Liver (tissue), 9 donors: ENCODE results near the gene PDCL3. TPM values are rescaled to one million over a fixed set of nuclear protein-coding genes. Genes with fewer than 3 reads are reported as not detected.

Experiments
- DNase-seq: peaks from one replicate; pipeline ENCODE4 v3.0.0-alpha.2; 2017; ENCODE audit warnings: low spot score
- H3K27ac ChIP-seq, 2 donors: one replicate each; pipeline ENCODE4 v1.7.0; 2013; ENCODE audit warnings: inconsistent platforms in 2 of 2, low read length in 2 of 2, control low read depth in 1 of 2, low read depth in 1 of 2, mild to moderate bottlenecking in 1 of 2
- H3K27me3 ChIP-seq, 4 donors: one replicate each; pipeline versions ENCODE4 v1.6.1 to v1.7.0; 2013; ENCODE audit warnings: low read length in 3 of 4, inconsistent platforms in 1 of 4, mild to moderate bottlenecking in 1 of 4, moderate library complexity in 1 of 4; ENCODE audit not compliant: control insufficient read depth in 4 of 4, insufficient read depth in 4 of 4
- H3K36me3 ChIP-seq, 4 donors: one replicate each; pipeline versions ENCODE4 v1.6.1 to v1.7.0; 2013; ENCODE audit warnings: low read length in 3 of 4, mild to moderate bottlenecking in 3 of 4, low read depth in 1 of 4, moderate library complexity in 1 of 4; ENCODE audit not compliant: control insufficient read depth in 4 of 4, insufficient read depth in 3 of 4
- H3K4me1 ChIP-seq, 4 donors: one replicate each; pipeline versions ENCODE4 v1.6.1 to v1.7.0; 2013; ENCODE audit warnings: low read length in 3 of 4, mild to moderate bottlenecking in 3 of 4, moderate library complexity in 1 of 4; ENCODE audit not compliant: control insufficient read depth in 4 of 4, insufficient read depth in 4 of 4
- H3K4me3 ChIP-seq, 3 donors: one replicate each; pipeline versions ENCODE4 v1.6.1 to v1.7.0; 2013; ENCODE audit warnings: low read length in 3 of 3, control low read depth in 1 of 3, low read depth in 1 of 3, mild to moderate bottlenecking in 1 of 3
- H3K9ac ChIP-seq, 2 donors: one replicate each; pipeline ENCODE4 v1.7.0; 2013; ENCODE audit warnings: low read length in 2 of 2, mild to moderate bottlenecking in 2 of 2, moderate library complexity in 2 of 2, control low read depth in 1 of 2, low read depth in 1 of 2
- H3K9me3 ChIP-seq, 4 donors: one replicate each; pipeline versions ENCODE4 v1.6.1 to v1.7.0; 2013; ENCODE audit warnings: low read length in 3 of 4; ENCODE audit not compliant: control insufficient read depth in 4 of 4
- EGR1 ChIP-seq, 2 donors: IDR thresholded peaks; 2 replicates each; pipeline ENCODE4 v1.6.1; 2016 to 2018; ENCODE audit warnings: antibody characterized with exemption in 2 of 2, low read depth in 2 of 2
- FOXA1 ChIP-seq: IDR thresholded peaks from 2 replicates; pipeline ENCODE4 v1.6.1; 2016; ENCODE audit warnings: antibody characterized with exemption
- FOXA2 ChIP-seq: IDR thresholded peaks from 2 replicates; pipeline ENCODE4 v1.6.1; 2016; ENCODE audit warnings: antibody characterized with exemption
- GABPA ChIP-seq, 2 donors: IDR thresholded peaks in 1 of 2; conservative IDR thresholded peaks in 1 of 2; 2 replicates each; pipeline ENCODE4 v1.6.1; 2016; ENCODE audit warnings: antibody characterized with exemption in 2 of 2, mild to moderate bottlenecking in 1 of 2, moderate library complexity in 1 of 2
- HNF4G ChIP-seq: IDR thresholded peaks from 2 replicates; pipeline ENCODE4 v1.6.1; 2016; ENCODE audit warnings: antibody characterized with exemption
- JUND ChIP-seq, 2 donors: IDR thresholded peaks; 2 replicates each; pipeline ENCODE4 v1.6.1; 2016; ENCODE audit warnings: antibody characterized with exemption in 2 of 2
- NR2F2 ChIP-seq: IDR thresholded peaks from 2 replicates; pipeline ENCODE4 v1.6.1; 2016; ENCODE audit warnings: antibody characterized with exemption
- TAF1 ChIP-seq: conservative IDR thresholded peaks from 2 replicates; pipeline ENCODE4 v1.6.1; 2016; ENCODE audit warnings: antibody characterized with exemption, mild to moderate bottlenecking
- YY1 ChIP-seq: IDR thresholded peaks from 2 replicates; pipeline ENCODE4 v1.6.1; 2016; ENCODE audit warnings: antibody characterized with exemption, mild to moderate bottlenecking
- WGBS: extraction: QIAGEN DNeasy Blood & Tissue Kit; methylation state at CpG from one replicate; pipeline ENCODE4 v1.1.7; 2013; 5-methylcytosine and 5-hydroxymethylcytosine counted together
- polyA plus RNA-seq, 2 donors: library from polyadenylated mRNA; stranded (reverse) in 1 of 2; unstranded in 1 of 2; fragments of 200-250 nt in 1 of 2; fragments of >200 nt in 1 of 2; fragmentation: Nextera tagmentation in 1 of 2; extraction: Ambion mirVana in 1 of 2; gene quantifications; one replicate each; pipeline versions ENCODE4 v1.2.1 to v1.2.3, GENCODE V29; 2013 to 2015
- total RNA-seq, 2 donors: library from RNA; depleted of rRNA; stranded (reverse); fragments of >200 nt; gene quantifications; one replicate each; pipeline ENCODE4 v1.2.3, GENCODE V29; 2014
- TF ChIP-seq, protein P1 (sequence below): IDR thresholded peaks from 2 replicates; pipeline ENCODE4 v1.6.1; 2016; ENCODE audit warnings: antibody characterized with exemption
- TF ChIP-seq, protein P2 (sequence below): fragments of 150-350 bp; IDR thresholded peaks from 2 replicates; pipeline ENCODE4 v1.5.1; 2017; ENCODE audit warnings: improper control_type of control experiment, low read depth, low read length; ENCODE audit not compliant: missing input control
- TF ChIP-seq, protein P3 (sequence below): IDR thresholded peaks from 2 replicates; pipeline ENCODE4 v1.6.1; 2016; ENCODE audit warnings: antibody characterized with exemption
- TF ChIP-seq, protein P4 (sequence below): IDR thresholded peaks from 2 replicates; pipeline ENCODE4 v1.6.1; 2016; ENCODE audit warnings: antibody characterized with exemption, mild to moderate bottlenecking
- TF ChIP-seq, protein P5 (sequence below): IDR thresholded peaks from 2 replicates; pipeline ENCODE4 v1.6.1; 2016; ENCODE audit warnings: antibody characterized with exemption
- donor health status: healthy.
- donor health status: healthy.
- donor health status: healthy.
- donor health status: healthy.
- donor health status: healthy.

PDCL3 gene
- total and polyA plus RNA-seq, 4 donors: 4.2 to 12.3 (median 7.0) TPM

DNA sequence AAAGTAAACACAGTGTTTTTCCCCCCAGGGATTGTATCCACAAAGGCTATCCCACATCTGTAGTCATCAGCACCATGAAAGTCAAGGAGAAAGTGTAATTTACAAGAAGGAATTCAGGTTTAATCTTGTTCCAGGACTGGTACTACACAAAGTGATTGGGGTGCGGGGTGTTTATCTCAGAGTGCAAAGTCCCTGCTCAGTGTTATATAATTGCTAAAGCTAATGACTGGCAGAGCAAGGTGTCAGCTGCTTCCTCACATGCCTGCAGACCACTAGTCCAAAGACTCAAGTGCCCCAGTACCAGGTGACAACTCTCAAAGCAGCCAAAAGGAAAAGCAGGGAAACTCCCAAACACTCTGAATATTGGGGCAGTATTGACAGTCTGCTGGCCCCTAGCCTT, 40.4 kb upstream of the PDCL3 start (continued):
- TF ChIP-seq TAF1 (no peak), NR2F2 (no peak), FOXA2 (no peak), YY1 (no peak), HNF4G (no peak), JUND (IDR thresholded peaks at IDR 0.05) (no peak)
- TF ChIP-seq, protein P1, sequence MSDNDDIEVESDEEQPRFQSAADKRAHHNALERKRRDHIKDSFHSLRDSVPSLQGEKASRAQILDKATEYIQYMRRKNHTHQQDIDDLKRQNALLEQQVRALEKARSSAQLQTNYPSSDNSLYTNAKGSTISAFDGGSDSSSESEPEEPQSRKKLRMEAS: no peak
- TF ChIP-seq, protein P2, sequence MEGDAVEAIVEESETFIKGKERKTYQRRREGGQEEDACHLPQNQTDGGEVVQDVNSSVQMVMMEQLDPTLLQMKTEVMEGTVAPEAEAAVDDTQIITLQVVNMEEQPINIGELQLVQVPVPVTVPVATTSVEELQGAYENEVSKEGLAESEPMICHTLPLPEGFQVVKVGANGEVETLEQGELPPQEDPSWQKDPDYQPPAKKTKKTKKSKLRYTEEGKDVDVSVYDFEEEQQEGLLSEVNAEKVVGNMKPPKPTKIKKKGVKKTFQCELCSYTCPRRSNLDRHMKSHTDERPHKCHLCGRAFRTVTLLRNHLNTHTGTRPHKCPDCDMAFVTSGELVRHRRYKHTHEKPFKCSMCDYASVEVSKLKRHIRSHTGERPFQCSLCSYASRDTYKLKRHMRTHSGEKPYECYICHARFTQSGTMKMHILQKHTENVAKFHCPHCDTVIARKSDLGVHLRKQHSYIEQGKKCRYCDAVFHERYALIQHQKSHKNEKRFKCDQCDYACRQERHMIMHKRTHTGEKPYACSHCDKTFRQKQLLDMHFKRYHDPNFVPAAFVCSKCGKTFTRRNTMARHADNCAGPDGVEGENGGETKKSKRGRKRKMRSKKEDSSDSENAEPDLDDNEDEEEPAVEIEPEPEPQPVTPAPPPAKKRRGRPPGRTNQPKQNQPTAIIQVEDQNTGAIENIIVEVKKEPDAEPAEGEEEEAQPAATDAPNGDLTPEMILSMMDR: no peak

DNA sequence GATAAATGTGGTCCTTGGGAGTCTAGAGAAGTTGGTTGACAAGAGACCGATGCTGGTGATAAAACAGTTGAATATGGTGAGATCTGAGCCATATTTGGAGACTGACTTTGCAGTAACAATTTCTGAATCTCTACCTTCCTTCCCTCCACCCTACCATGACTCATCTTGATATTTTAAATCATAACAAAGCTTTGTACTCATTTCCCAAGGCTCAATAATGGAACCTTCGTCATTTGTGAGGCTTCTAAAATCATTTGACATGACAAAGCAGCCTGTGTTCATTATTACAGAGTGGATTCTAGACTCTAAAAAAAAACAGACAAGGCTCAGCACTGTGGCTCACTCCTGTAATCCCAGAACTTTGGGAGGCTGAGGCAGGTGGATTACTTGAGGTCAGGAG, 38.5 kb upstream of the PDCL3 start:
- TF ChIP-seq, protein P2: no peak
- TF ChIP-seq JUND (IDR thresholded peaks at IDR 0.05) (no peak), YY1 (no peak), FOXA1 (no peak)
- TF ChIP-seq, protein P3, sequence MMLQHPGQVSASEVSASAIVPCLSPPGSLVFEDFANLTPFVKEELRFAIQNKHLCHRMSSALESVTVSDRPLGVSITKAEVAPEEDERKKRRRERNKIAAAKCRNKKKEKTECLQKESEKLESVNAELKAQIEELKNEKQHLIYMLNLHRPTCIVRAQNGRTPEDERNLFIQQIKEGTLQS: no peak
- Histone ChIP-seq H3K9me3 (no peaks in the 10 kb centered on the region), H3K27ac (no peak overlapping the region), H3K9ac (no peak overlapping the region), H3K4me3 (no peak overlapping the region), H3K27me3 (no peaks in the 10 kb centered on the region), H3K4me1 (no peaks in the 10 kb centered on the region), H3K36me3 (no peaks in the 10 kb centered on the region)
- 90% methylated on average over 2 of the region's 2 CpGs for WGBS
- no peak for DNase-seq

DNA sequence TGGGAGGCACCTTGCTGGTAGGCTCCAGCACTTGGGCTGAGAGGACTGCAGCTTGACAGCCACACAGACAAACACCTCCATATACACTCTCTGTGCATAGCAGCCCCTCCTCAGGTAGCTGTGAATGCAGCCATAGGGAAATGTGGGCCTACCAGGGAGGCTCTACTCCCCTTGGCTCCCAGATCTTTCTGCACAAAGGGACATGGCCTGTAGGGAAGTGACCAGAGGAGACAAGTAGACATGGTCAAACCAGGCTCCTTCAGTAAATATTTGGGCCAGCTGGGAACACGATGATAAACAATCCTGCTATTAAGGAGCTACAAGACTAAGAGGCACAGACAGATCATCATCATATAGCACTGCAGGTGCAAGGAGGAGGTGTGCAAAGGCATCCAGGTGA, 35.9 kb upstream of the PDCL3 start:
- H3K9me3 ChIP-seq: no peaks in the 10 kb centered on the region
- H3K36me3 ChIP-seq: no peaks in the 10 kb centered on the region
- WGBS: 35% methylated on average over 1 of the region's 1 CpG
- no peaks in the 10 kb centered on the region for H3K27me3 ChIP-seq
- no peak for TF ChIP-seq YY1
- no peak for TF ChIP-seq GABPA (IDR thresholded peaks at IDR 0.05 in 1 of 2, conservative IDR thresholded peaks at IDR 0.05 in 1 of 2)
- TF ChIP-seq EGR1 (IDR thresholded peaks at IDR 0.05; ENCODE audit: low read depth in 2 of 2): no peak
- TF ChIP-seq, protein P3: no peak
- TF ChIP-seq, protein P2: no peak
- TF ChIP-seq, protein P4, sequence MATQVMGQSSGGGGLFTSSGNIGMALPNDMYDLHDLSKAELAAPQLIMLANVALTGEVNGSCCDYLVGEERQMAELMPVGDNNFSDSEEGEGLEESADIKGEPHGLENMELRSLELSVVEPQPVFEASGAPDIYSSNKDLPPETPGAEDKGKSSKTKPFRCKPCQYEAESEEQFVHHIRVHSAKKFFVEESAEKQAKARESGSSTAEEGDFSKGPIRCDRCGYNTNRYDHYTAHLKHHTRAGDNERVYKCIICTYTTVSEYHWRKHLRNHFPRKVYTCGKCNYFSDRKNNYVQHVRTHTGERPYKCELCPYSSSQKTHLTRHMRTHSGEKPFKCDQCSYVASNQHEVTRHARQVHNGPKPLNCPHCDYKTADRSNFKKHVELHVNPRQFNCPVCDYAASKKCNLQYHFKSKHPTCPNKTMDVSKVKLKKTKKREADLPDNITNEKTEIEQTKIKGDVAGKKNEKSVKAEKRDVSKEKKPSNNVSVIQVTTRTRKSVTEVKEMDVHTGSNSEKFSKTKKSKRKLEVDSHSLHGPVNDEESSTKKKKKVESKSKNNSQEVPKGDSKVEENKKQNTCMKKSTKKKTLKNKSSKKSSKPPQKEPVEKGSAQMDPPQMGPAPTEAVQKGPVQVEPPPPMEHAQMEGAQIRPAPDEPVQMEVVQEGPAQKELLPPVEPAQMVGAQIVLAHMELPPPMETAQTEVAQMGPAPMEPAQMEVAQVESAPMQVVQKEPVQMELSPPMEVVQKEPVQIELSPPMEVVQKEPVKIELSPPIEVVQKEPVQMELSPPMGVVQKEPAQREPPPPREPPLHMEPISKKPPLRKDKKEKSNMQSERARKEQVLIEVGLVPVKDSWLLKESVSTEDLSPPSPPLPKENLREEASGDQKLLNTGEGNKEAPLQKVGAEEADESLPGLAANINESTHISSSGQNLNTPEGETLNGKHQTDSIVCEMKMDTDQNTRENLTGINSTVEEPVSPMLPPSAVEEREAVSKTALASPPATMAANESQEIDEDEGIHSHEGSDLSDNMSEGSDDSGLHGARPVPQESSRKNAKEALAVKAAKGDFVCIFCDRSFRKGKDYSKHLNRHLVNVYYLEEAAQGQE: no peak
- TF ChIP-seq, protein P5, sequence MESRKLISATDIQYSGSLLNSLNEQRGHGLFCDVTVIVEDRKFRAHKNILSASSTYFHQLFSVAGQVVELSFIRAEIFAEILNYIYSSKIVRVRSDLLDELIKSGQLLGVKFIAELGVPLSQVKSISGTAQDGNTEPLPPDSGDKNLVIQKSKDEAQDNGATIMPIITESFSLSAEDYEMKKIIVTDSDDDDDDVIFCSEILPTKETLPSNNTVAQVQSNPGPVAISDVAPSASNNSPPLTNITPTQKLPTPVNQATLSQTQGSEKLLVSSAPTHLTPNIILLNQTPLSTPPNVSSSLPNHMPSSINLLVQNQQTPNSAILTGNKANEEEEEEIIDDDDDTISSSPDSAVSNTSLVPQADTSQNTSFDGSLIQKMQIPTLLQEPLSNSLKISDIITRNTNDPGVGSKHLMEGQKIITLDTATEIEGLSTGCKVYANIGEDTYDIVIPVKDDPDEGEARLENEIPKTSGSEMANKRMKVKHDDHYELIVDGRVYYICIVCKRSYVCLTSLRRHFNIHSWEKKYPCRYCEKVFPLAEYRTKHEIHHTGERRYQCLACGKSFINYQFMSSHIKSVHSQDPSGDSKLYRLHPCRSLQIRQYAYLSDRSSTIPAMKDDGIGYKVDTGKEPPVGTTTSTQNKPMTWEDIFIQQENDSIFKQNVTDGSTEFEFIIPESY: no peak
- no peak overlapping the region for H3K9ac ChIP-seq
- H3K4me3 ChIP-seq: no peak overlapping the region
- no peak for DNase-seq
- H3K4me1 ChIP-seq: no peaks in the 10 kb centered on the region
- H3K27ac ChIP-seq: no peak overlapping the region
